ENCODE results near the gene CCDC68.

DNA sequence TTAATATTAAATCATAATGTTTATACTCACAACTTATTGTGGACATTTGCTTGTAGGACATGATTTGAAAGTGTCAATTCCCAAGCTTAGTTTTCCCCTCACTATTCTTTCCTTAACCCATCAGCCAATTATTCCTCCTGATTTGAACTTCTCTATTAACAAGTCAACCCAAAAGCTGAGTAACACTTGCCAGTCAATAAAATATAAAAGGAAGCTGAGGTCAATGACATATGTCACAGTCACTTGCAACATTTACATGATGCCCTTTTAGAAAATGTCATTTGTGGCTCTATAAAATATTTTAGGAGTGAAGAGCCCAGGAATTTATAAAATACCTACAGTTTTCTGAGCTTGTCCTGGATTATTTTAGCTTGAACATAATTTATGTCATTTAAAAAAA is 7.2 kb downstream of the CCDC68 start:
- TF ChIP-seq, protein P1, sequence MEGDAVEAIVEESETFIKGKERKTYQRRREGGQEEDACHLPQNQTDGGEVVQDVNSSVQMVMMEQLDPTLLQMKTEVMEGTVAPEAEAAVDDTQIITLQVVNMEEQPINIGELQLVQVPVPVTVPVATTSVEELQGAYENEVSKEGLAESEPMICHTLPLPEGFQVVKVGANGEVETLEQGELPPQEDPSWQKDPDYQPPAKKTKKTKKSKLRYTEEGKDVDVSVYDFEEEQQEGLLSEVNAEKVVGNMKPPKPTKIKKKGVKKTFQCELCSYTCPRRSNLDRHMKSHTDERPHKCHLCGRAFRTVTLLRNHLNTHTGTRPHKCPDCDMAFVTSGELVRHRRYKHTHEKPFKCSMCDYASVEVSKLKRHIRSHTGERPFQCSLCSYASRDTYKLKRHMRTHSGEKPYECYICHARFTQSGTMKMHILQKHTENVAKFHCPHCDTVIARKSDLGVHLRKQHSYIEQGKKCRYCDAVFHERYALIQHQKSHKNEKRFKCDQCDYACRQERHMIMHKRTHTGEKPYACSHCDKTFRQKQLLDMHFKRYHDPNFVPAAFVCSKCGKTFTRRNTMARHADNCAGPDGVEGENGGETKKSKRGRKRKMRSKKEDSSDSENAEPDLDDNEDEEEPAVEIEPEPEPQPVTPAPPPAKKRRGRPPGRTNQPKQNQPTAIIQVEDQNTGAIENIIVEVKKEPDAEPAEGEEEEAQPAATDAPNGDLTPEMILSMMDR (IDR thresholded peaks at IDR 0.05): no peak
- no peak for TF ChIP-seq POLR2A (IDR thresholded peaks at IDR 0.05)
